GM11168 (cell line): Measurements from ENCODE around the gene MEI4.
"Not testable (repeated sequence)": the region's sequence is repeated elsewhere in the genome, so short reads cannot be mapped to it uniquely, and the experiment has no call there.

Experiments used
- in situ Hi-C: fragments of 300-500 bp; cut with MboI; formaldehyde crosslinking; loops from one replicate; pipeline ENCODE4 v1.12.0; 2022; ENCODE audit warnings: low sequenced_read_pairs; ENCODE audit not compliant: unreplicated experiment

Gene MEI4

GRCh38 chr6:77652739-77653138 lies at the start of gene MEI4:
Gene MEI4 (plus strand): TSS chr6:77653039. CDS start chr6:77690672, 37,633 bp downstream.
- in situ Hi-C loops: no loop called here

GRCh38 chr6:77604476-77604875 lies 48.4 kb upstream of the MEI4 start:
- in situ Hi-C loops: no loop called here

- in situ Hi-C loops: no loop called here
Measured at GRCh38 chr6:77607004-77607403, 45.8 kb upstream of the MEI4 start.

- in situ Hi-C loops: no loop called here
Measured at GRCh38 chr6:77609106-77609505, 43.7 kb upstream of the MEI4 start.

- in situ Hi-C loops: no loop called here
Measured at GRCh38 chr6:77619114-77619513, 33.7 kb upstream of the MEI4 start.

- in situ Hi-C loops: no loop called here
Measured at GRCh38 chr6:77620278-77620882, 32.5 kb upstream of the MEI4 start.

- in situ Hi-C loops: no loop called here
Measured at GRCh38 chr6:77624515-77624914, 28.3 kb upstream of the MEI4 start.

- in situ Hi-C loops: no loop called here
Measured at GRCh38 chr6:77626426-77626825, 26.4 kb upstream of the MEI4 start.

- in situ Hi-C loops: no loop called here
Measured at GRCh38 chr6:77630014-77630413, 22.8 kb upstream of the MEI4 start.

GRCh38 chr6:77633471-77633870 lies 19.4 kb upstream of the MEI4 start:
- in situ Hi-C loops: no loop called here

GRCh38 chr6:77633993-77634715 lies 18.7 kb upstream of the MEI4 start:
- in situ Hi-C loops: no loop called here

GRCh38 chr6:77638129-77638830 lies 14.6 kb upstream of the MEI4 start:
- in situ Hi-C loops: no loop called here

- in situ Hi-C loops: no loop called here
Measured at GRCh38 chr6:77644102-77644705, 8.6 kb upstream of the MEI4 start.

GRCh38 chr6:77650098-77650663 lies 2.7 kb upstream of the MEI4 start:
- in situ Hi-C loops: no loop called here

GRCh38 chr6:77653816-77654215 lies 977 bp downstream of the MEI4 start:
- in situ Hi-C loops: no loop called here

- in situ Hi-C loops: not testable (repeated sequence)
Measured at GRCh38 chr6:77655035-77655434, 2.2 kb downstream of the MEI4 start.

- in situ Hi-C loops: no loop called here
Measured at GRCh38 chr6:77656999-77657764, 4.3 kb downstream of the MEI4 start.

GRCh38 chr6:77666340-77666739 lies 13.5 kb downstream of the MEI4 start:
- in situ Hi-C loops: no loop called here

- in situ Hi-C loops: no loop called here
Measured at GRCh38 chr6:77666846-77667245, 14.0 kb downstream of the MEI4 start.

- in situ Hi-C loops: no loop called here
Measured at GRCh38 chr6:77669913-77670312, 17.1 kb downstream of the MEI4 start.
